ENCODE data around the gene NLGN3.

NLGN3 gene

GRCh38 chrX:71106427-71106826 lies 38.2 kb upstream of the NLGN3 start, which contains the start of gene CXorf65:
Gene CXorf65, minus strand, starts transcription at chrX:71106740. Its CDS starts 184 bp downstream, at chrX:71106556.
- no peak for TF ChIP-seq CTCF (IDR thresholded peaks at IDR 0.05; ENCODE audit: low read depth, low read length)
- in situ Hi-C loops (cut with HindIII; ENCODE audit: low sequenced_read_pairs) = no loop called here
- no peak for DNase-seq (ENCODE audit: low read depth, low spot score)
- H3K4me3 ChIP-seq (ENCODE audit: low read depth, low read length) = no peak within 1 kb of the TSS

GRCh38 chrX:71107245-71107644 lies 37.4 kb upstream of the NLGN3 start:
- TF ChIP-seq CTCF (IDR thresholded peaks at IDR 0.05; ENCODE audit: low read depth, low read length) = no peak
- no peak overlapping the region for H3K4me3 ChIP-seq (ENCODE audit: low read depth, low read length)
- no peak for DNase-seq (ENCODE audit: low read depth, low spot score)
- in situ Hi-C loops (cut with HindIII; ENCODE audit: low sequenced_read_pairs) = no loop called here

GRCh38 chrX:71107762-71108360 lies 36.8 kb upstream of the NLGN3 start:
- H3K4me3 ChIP-seq (ENCODE audit: low read depth, low read length) = no peak overlapping the region
- no peak for TF ChIP-seq CTCF (IDR thresholded peaks at IDR 0.05; ENCODE audit: low read depth, low read length)
- in situ Hi-C loops (cut with HindIII; ENCODE audit: low sequenced_read_pairs) = no loop called here
- DNase-seq (ENCODE audit: low read depth, low spot score) = no peak

- no peak for DNase-seq (ENCODE audit: low read depth, low spot score)
- H3K4me3 ChIP-seq (ENCODE audit: low read depth, low read length) = no peak overlapping the region
- in situ Hi-C loops (cut with HindIII; ENCODE audit: low sequenced_read_pairs) = no loop called here
Observed at GRCh38 chrX:71109051-71109450, 35.6 kb upstream of the NLGN3 start.

GRCh38 chrX:71111141-71111843 lies 33.3 kb upstream of the NLGN3 start, which contains the start of gene IL2RG:
Gene IL2RG, minus strand, starts transcription at chrX:71111577. Its CDS starts 38 bp downstream, at chrX:71111539.
- DNase-seq (ENCODE audit: low read depth, low spot score) = no peak
- in situ Hi-C loops (cut with HindIII; ENCODE audit: low sequenced_read_pairs) = no loop called here

More at GRCh38 chrX:71109051-71109450, 35.6 kb upstream of the NLGN3 start:
- TF ChIP-seq CTCF (IDR thresholded peaks at IDR 0.05; ENCODE audit: low read depth, low read length) = no peak

GRCh38 chrX:71111921-71112431 lies 32.7 kb upstream of the NLGN3 start:
- DNase-seq (ENCODE audit: low read depth, low spot score) = no peak

More at GRCh38 chrX:71111141-71111843, 33.3 kb upstream of the NLGN3 start, which contains the start of gene IL2RG:
- TF ChIP-seq CTCF (IDR thresholded peaks at IDR 0.05; ENCODE audit: low read depth, low read length) = no peak
- H3K4me3 ChIP-seq (ENCODE audit: low read depth, low read length) = no peak within 1 kb of the TSS

More at GRCh38 chrX:71111921-71112431, 32.7 kb upstream of the NLGN3 start:
- no peak for TF ChIP-seq CTCF (IDR thresholded peaks at IDR 0.05; ENCODE audit: low read depth, low read length)
- no peak overlapping the region for H3K4me3 ChIP-seq (ENCODE audit: low read depth, low read length)
- in situ Hi-C loops (cut with HindIII; ENCODE audit: low sequenced_read_pairs) = no loop called here

Data from astrocyte of the spinal cord (primary cell).